H1 (cell line): ENCODE measurements around the gene PPP1CA. TPM values are rescaled to one million over a fixed set of nuclear protein-coding genes. Genes with fewer than 3 reads are reported as not detected.

Experiments
- EP300 ChIP-seq, 2 experiments: IDR thresholded peaks; 1 replicate in 1 of 2; 2 replicates in 1 of 2; pipeline ENCODE4 v1.6.1; 2011 to 2012; ENCODE audit warnings: low read depth in 2 of 2, low read length in 2 of 2, mild to moderate bottlenecking in 2 of 2, borderline replicate concordance in 1 of 2, inconsistent platforms in 1 of 2, moderate library complexity in 1 of 2
- RAD21 ChIP-seq, 2 experiments: IDR thresholded peaks in 1 of 2; conservative IDR thresholded peaks in 1 of 2; 2 replicates each; pipeline ENCODE4 v1.6.1; 2011; ENCODE audit warnings: low read depth in 2 of 2, low read length in 2 of 2, improper control_type of control experiment in 1 of 2, inconsistent platforms in 1 of 2, mild to moderate bottlenecking in 1 of 2, moderate library complexity in 1 of 2
- SIN3A ChIP-seq, 2 experiments: IDR thresholded peaks in 1 of 2; conservative IDR thresholded peaks in 1 of 2; 2 replicates each; pipeline ENCODE4 v1.6.1; 2011 to 2012; ENCODE audit warnings: low read length in 2 of 2, improper control_type of control experiment in 1 of 2, low read depth in 1 of 2, mild to moderate bottlenecking in 1 of 2
- SIRT6 ChIP-seq: IDR thresholded peaks from one replicate; pipeline ENCODE4 v1.7.1; 2012; ENCODE audit warnings: low read length, inconsistent platforms
- SP4 ChIP-seq: IDR thresholded peaks from 2 replicates; pipeline ENCODE4 v1.6.1; 2012; ENCODE audit warnings: low read length, inconsistent platforms
- TAF7 ChIP-seq: optimal IDR thresholded peaks from 2 replicates; pipeline ENCODE3; 2011; ENCODE audit warnings: low read depth, mild to moderate bottlenecking, inconsistent platforms, low read length, moderate library complexity, borderline replicate concordance
- TCF12 ChIP-seq: IDR thresholded peaks from 2 replicates; pipeline ENCODE4 v1.6.1; 2011; ENCODE audit warnings: low read depth, mild to moderate bottlenecking, low read length
- polyA plus RNA-seq, 7 experiments: library from polyadenylated mRNA; depleted of rRNA in 3 of 7; stranded (reverse) in 5 of 7; unstranded in 2 of 7; fragments of >200 nt in 5 of 7; fragments of 200-250 nt in 2 of 7; gene quantifications; 1 replicate in 5 of 7; 2 replicates in 1 of 7; 4 replicates in 1 of 7; pipeline versions ENCODE4 v1.2.1 to v1.2.3, GENCODE V29; 2011 to 2013; ENCODE audit warnings: missing spikeins in 2 of 7, mixed read lengths in 2 of 7
- total RNA-seq: library from RNA; stranded (reverse); fragmentation: NEBNext Ultra II Directional; extraction: Animal tissue kit (Norgen Biotek cat#: 25700); gene quantifications from 2 replicates; pipeline ENCODE4 v1.2.1, GENCODE V29; 2021

PPP1CA gene
- total and polyA plus RNA-seq, 2 of the 8 experiments (the other 6 are each of a cell fraction or from before 2014, with no cell fraction given), result 198 to 359 TPM

- TF ChIP-seq RAD21 (IDR thresholded peaks at IDR 0.05 in 1 of 2, conservative IDR thresholded peaks at IDR 0.05 in 1 of 2; ENCODE audit: low read depth in 2 of 2, low read length in 2 of 2) (peak; percentile 97 to 99), EP300 (IDR thresholded peaks at IDR 0.05; ENCODE audit: borderline replicate concordance in 1 of 2, low read depth in 2 of 2, low read length in 2 of 2) (0 out of 3 replicates have a peak, but pooled peaks of 1 of the 2 experiments have one; percentile 26), SIN3A (conservative IDR thresholded peaks at IDR 0.05 in 1 of 2, IDR thresholded peaks at IDR 0.05 in 1 of 2; ENCODE audit: low read depth in 1 of 2, low read length in 2 of 2) (peak; percentile 55 to 71; a peak in 2 of 4 replicates), TCF12 (peak; percentile 54; the same call in 1 of the 2 replicates), TAF7 (peak; percentile 43), SP4 (0 out of 2 replicates have a peak, but pooled peaks have one; percentile 59), SIRT6 (no peak)
Measured at GRCh38 chr11:67356864-67357561, 44.6 kb downstream of the PPP1CA start (continued).
